OCI-LY3 (cell line): ENCODE results near the gene CNNM2.
"Not testable (repeated sequence)": the region's sequence is repeated elsewhere in the genome, so short reads cannot be mapped to it uniquely, and the experiment has no call there.

Source experiments
- H2AFZ ChIP-seq: fragments of 200-600, 300-600 bp; shearing (Covaris generic); 2 replicates; pipeline ENCODE4 v1.6.0; 2014; ENCODE audit warnings: antibody characterized with exemption, low read depth, low read length
- H3K27ac ChIP-seq: fragments of 200-600, 300-600 bp; sonication (generic); 2 replicates; pipeline ENCODE4 v1.5.1; 2014; ENCODE audit warnings: mild to moderate bottlenecking, low read length, moderate library complexity, mixed read lengths
- H3K27me3 ChIP-seq: fragments of 200-600, 300-600 bp; sonication (generic); 2 replicates; pipeline ENCODE4 v1.6.1; 2014; ENCODE audit warnings: low read depth, low read length, mixed read lengths
- H3K36me3 ChIP-seq: fragments of 200-600, 300-600 bp; sonication (generic); replicated peaks from 2 replicates; pipeline ENCODE3; 2014; ENCODE audit warnings: low read depth, low read length, mixed read lengths
- H3K4me1 ChIP-seq: fragments of 300-600, 200-600 bp; sonication (generic); 2 replicates; pipeline ENCODE4 v1.6.1; 2014; ENCODE audit warnings: low read length, mixed read lengths
- H3K4me2 ChIP-seq: fragments of 200-600, 300-600 bp; sonication (generic); 2 replicates; pipeline ENCODE4 v1.6.1; 2014; ENCODE audit warnings: low read length, mixed read lengths
- H3K4me3 ChIP-seq: fragments of 300-600, 200-600 bp; sonication (generic); 2 replicates; pipeline ENCODE4 v1.5.1; 2014; ENCODE audit warnings: antibody characterized with exemption, mild to moderate bottlenecking, low read length, moderate library complexity
- H3K79me2 ChIP-seq: fragments of 300-600, 200-600 bp; shearing (Covaris generic); 2 replicates; pipeline ENCODE4 v1.6.1; 2014; ENCODE audit warnings: mild to moderate bottlenecking, low read length, mixed read lengths
- H3K9ac ChIP-seq: fragments of 300-600, 200-600 bp; shearing (Covaris generic); 2 replicates; pipeline ENCODE4 v1.6.0; 2014; ENCODE audit warnings: mild to moderate bottlenecking, low read length, moderate library complexity
- H3K9me3 ChIP-seq: fragments of 200-600, 300-600 bp; shearing (Covaris generic); 2 replicates; pipeline ENCODE4 v1.6.1; 2014; ENCODE audit warnings: low read length, mixed read lengths; ENCODE audit not compliant: insufficient read depth
- H4K20me1 ChIP-seq: fragments of 200-600, 300-600 bp; sonication (generic); 2 replicates; pipeline ENCODE4 v1.6.1; 2016; ENCODE audit warnings: low read length, mixed read lengths; ENCODE audit not compliant: insufficient read depth
- EZH2phosphoT487 ChIP-seq: fragments of 200-600 bp; shearing (Covaris generic); IDR thresholded peaks from 2 replicates; pipeline ENCODE4 v1.6.1; 2018; ENCODE audit warnings: antibody characterized with exemption, mixed run types, low read depth
- TF ChIP-seq, protein P1 (sequence below): fragments of 200-600, 300-600 bp; sonication (generic); IDR thresholded peaks from 2 replicates; pipeline ENCODE4 v1.5.1; 2014; ENCODE audit warnings: antibody characterized with exemption, low read length, low read depth

Gene CNNM2

DNA sequence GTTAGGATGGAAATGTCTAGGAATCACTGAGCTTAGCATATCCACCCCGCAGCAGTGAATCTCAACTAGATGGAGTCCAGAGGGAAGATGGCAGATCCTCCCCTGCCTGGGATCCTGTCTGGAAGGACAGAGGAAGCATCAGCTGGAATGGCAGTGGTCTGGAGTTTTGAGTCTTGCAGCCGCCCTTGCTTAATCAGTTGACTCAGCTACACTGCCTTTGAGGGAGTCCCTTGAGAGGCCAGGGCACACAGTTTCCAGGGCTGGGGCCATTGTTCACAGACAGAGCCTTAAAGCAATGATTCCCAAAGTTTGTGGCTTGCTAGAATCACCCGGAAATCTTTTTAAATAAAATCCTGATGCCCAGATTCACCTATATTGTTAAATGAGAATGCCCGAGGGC, 146.9 kb downstream of the CNNM2 start:
- H3K4me1 ChIP-seq: peaks cover 15% of the 10 kb centered on the region
- no peaks in the 10 kb centered on the region for H3K36me3 ChIP-seq
- no peaks in the 10 kb centered on the region for H3K27me3 ChIP-seq
- H3K79me2 ChIP-seq: no peaks in the 10 kb centered on the region
- no peak overlapping the region for H3K9ac ChIP-seq
- no peak overlapping the region for H3K4me2 ChIP-seq
- no peak overlapping the region for H3K4me3 ChIP-seq
- no peak for TF ChIP-seq EZH2phosphoT487
- TF ChIP-seq, protein P1, sequence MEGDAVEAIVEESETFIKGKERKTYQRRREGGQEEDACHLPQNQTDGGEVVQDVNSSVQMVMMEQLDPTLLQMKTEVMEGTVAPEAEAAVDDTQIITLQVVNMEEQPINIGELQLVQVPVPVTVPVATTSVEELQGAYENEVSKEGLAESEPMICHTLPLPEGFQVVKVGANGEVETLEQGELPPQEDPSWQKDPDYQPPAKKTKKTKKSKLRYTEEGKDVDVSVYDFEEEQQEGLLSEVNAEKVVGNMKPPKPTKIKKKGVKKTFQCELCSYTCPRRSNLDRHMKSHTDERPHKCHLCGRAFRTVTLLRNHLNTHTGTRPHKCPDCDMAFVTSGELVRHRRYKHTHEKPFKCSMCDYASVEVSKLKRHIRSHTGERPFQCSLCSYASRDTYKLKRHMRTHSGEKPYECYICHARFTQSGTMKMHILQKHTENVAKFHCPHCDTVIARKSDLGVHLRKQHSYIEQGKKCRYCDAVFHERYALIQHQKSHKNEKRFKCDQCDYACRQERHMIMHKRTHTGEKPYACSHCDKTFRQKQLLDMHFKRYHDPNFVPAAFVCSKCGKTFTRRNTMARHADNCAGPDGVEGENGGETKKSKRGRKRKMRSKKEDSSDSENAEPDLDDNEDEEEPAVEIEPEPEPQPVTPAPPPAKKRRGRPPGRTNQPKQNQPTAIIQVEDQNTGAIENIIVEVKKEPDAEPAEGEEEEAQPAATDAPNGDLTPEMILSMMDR: no peak
- no peak overlapping the region for H2AFZ ChIP-seq
- H3K27ac ChIP-seq: no peak overlapping the region
- H4K20me1 ChIP-seq: no peaks in the 10 kb centered on the region
- no peaks in the 10 kb centered on the region for H3K9me3 ChIP-seq

DNA sequence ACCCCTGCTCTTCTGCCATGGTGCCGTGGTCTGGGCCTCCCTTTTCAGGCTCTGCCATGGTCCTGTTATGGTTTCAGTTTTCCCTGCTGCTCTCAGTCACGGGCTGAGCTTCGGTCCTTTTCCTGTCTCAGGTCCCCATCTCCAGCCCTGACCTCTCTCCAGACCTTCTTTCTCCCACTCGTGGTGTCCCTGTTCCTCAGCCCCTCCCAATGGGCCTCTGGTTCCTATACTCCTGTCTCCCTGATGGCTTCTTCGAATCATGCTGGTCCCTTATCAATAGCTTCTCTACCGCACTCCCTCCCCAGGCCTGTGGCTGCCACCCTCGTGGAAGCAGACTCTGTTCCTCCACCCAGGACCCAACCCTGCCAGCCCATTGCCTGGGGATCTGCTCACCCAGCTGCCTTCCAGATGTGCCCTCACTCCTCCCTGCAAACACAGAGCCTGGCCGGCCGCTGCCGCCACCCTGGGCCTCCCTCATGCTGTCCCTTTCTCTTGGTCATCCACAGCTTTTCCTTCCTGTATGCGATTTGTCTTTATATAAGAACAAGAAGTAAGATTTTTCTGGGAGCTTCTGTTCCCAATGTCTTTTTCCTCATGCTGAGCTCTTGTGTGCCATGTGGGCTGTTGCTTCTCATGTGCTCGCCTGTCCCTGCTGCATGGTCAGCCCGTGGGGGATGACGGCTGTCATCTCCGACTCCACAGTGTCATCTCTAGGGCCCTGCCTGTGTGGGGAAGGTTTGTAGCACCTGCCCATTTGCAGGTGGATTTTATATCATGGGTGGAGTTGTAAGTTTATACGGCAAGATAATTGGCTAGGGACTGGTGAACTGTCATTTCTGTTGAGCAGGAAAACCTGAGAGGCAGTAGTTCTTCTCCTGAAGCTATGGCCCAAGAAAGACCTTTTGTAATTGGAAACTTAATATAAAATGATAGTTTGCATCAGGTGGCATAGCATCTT, 148.3 kb downstream of the CNNM2 start:
- H3K4me3 ChIP-seq: no peak overlapping the region
- no peaks in the 10 kb centered on the region for H3K36me3 ChIP-seq
- H3K9me3 ChIP-seq: no peaks in the 10 kb centered on the region
- H2AFZ ChIP-seq: no peak overlapping the region
- no peaks in the 10 kb centered on the region for H3K79me2 ChIP-seq
- TF ChIP-seq, protein P1: no peak
- TF ChIP-seq EZH2phosphoT487: no peak
- no peak overlapping the region for H3K27ac ChIP-seq
- no peak overlapping the region for H3K4me2 ChIP-seq
- H3K4me1 ChIP-seq: peaks cover 26% of the 10 kb centered on the region
- no peaks in the 10 kb centered on the region for H3K27me3 ChIP-seq
- H3K9ac ChIP-seq: no peak overlapping the region
- no peaks in the 10 kb centered on the region for H4K20me1 ChIP-seq

DNA sequence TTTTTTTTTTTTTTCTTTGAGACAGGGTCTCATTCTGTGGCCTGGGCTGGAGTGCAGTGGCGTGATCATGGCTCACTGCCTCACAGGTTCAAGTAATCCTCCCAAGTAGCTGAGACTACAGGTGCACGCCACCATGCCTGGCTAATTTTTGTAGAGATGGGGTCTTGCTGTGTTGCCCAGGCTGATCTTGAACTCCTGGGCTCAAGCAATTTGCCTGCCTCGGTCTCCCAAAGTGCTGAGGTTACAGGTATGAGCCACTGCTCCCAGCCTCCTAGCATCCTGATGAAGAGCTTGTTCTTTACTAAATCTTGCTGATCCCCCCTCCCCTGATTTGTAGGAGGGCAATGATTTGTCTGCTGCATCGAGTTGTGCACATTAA, 149.0 kb downstream of the CNNM2 start:
- H3K9me3 ChIP-seq, H3K4me3 ChIP-seq, H3K9ac ChIP-seq, H3K27me3 ChIP-seq, H2AFZ ChIP-seq, H3K4me2 ChIP-seq, H4K20me1 ChIP-seq, H3K79me2 ChIP-seq, H3K36me3 ChIP-seq, H3K27ac ChIP-seq: not testable (repeated sequence)
- peaks cover 26% of the 10 kb centered on the region for H3K4me1 ChIP-seq

DNA sequence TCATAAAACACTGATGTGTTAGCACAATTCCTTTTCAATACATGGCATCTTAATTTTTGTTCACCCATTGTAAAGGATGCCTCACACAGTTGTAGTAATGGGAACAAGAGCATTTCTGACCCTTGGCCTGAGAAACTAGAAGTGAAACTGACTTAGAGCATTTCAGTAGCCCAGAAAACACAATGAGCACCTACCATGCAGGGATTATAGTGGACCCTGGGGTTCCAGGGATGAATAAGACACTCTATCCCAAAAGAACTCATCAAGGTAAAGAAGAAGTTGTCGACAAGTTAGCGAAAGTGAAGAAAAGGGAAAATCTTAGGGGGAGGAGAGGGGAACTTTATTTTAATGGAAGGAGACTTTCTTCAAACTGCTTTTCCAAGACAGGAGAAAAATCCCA, 149.4 kb downstream of the CNNM2 start:
- H3K4me3 ChIP-seq: no peak overlapping the region
- H3K27ac ChIP-seq: no peak overlapping the region
- no peaks in the 10 kb centered on the region for H3K79me2 ChIP-seq
- no peak overlapping the region for H3K9ac ChIP-seq
- no peak overlapping the region for H3K4me2 ChIP-seq
- H3K4me1 ChIP-seq: peaks cover 26% of the 10 kb centered on the region
- H4K20me1 ChIP-seq: no peaks in the 10 kb centered on the region
- no peaks in the 10 kb centered on the region for H3K36me3 ChIP-seq
- no peaks in the 10 kb centered on the region for H3K9me3 ChIP-seq
- no peaks in the 10 kb centered on the region for H3K27me3 ChIP-seq
- TF ChIP-seq EZH2phosphoT487: no peak
- TF ChIP-seq, protein P1: no peak
- H2AFZ ChIP-seq: no peak overlapping the region
